NCI-H1092 treated with DMSO at 0.1 percent for 48 hours (cell line): ENCODE data around the gene PDZD7.
"Not testable (repeated sequence)": the region's sequence is repeated elsewhere in the genome, so short reads cannot be mapped to it uniquely, and the experiment has no call there.

Source experiments
- DNase-seq: peaks from one replicate; lab custom pipeline; 2025; lab: John Stamatoyannopoulos, UW

Gene PDZD7

GRCh38 chr10:100982916-100983830 is 47.8 kb downstream of the PDZD7 start:
- DNase-seq = no peak

- DNase-seq = no peak
These were observed 49.7 kb downstream of the PDZD7 start for GRCh38 chr10:100981178-100981772.

GRCh38 chr10:100980711-100981110 is 50.2 kb downstream of the PDZD7 start:
- DNase-seq = no peak

GRCh38 chr10:100980311-100980710 is 50.6 kb downstream of the PDZD7 start:
- no peak for DNase-seq

GRCh38 chr10:100979791-100980272 is 51.1 kb downstream of the PDZD7 start:
- no peak for DNase-seq

GRCh38 chr10:100978901-100979195 is 52.1 kb downstream of the PDZD7 start:
- DNase-seq = no peak

- DNase-seq = no peak
These were observed 52.6 kb downstream of the PDZD7 start for GRCh38 chr10:100978121-100978900.

GRCh38 chr10:100977436-100977835 is 53.5 kb downstream of the PDZD7 start:
- DNase-seq = no peak

GRCh38 chr10:100976906-100977305 is 54.0 kb downstream of the PDZD7 start:
- no peak for DNase-seq

- DNase-seq = not testable (repeated sequence)
These were observed 55.5 kb downstream of the PDZD7 start for GRCh38 chr10:100975397-100975796.

- DNase-seq = no peak
These were observed 57.9 kb downstream of the PDZD7 start for GRCh38 chr10:100972904-100973535.

- DNase-seq = no peak
These were observed 58.6 kb downstream of the PDZD7 start for GRCh38 chr10:100972115-100972903.

GRCh38 chr10:100970914-100971811 is 59.8 kb downstream of the PDZD7 start:
- no peak for DNase-seq

GRCh38 chr10:100970076-100970913 is 60.6 kb downstream of the PDZD7 start:
- DNase-seq = no peak

- DNase-seq = peak; percentile 19
These were observed 61.5 kb downstream of the PDZD7 start, which contains the start of gene SEMA4G for GRCh38 chr10:100969187-100970075. Gene SEMA4G, plus strand, starts transcription at chr10:100969504. Its CDS starts 3,409 bp downstream, at chr10:100972913.

- DNase-seq = no peak
These were observed 62.1 kb downstream of the PDZD7 start for GRCh38 chr10:100968863-100969186.

GRCh38 chr10:100968062-100968736 is 62.7 kb downstream of the PDZD7 start:
- no peak for DNase-seq

GRCh38 chr10:100967332-100967731 is 63.6 kb downstream of the PDZD7 start:
- no peak for DNase-seq
